HUDEP-2 (cell line): ENCODE results near the gene PTPRN2.
"Not testable (repeated sequence)": the region's sequence is repeated elsewhere in the genome, so short reads cannot be mapped to it uniquely, and the experiment has no call there.

ENCODE experiments used
- DNase-seq, 76 experiments: peaks; one replicate each; lab custom pipeline; 2025; ENCODE audit not compliant: unreplicated experiment in 76 of 76; lab: John Stamatoyannopoulos, UW

PTPRN2 gene

GRCh38 chr7:158183431-158183830 is 404.2 kb downstream of the PTPRN2 start:
- DNase-seq: no peak

- DNase-seq: no peak
Measured at GRCh38 chr7:158176561-158177173, 411.0 kb downstream of the PTPRN2 start.

GRCh38 chr7:158175779-158176178 is 411.8 kb downstream of the PTPRN2 start:
- DNase-seq: no peak

GRCh38 chr7:158174947-158175346 is 412.7 kb downstream of the PTPRN2 start:
- DNase-seq: no peak

GRCh38 chr7:158167373-158167772 is 420.2 kb downstream of the PTPRN2 start:
- DNase-seq: no peak

GRCh38 chr7:158166386-158167340 is 421.0 kb downstream of the PTPRN2 start:
- no peak for DNase-seq

GRCh38 chr7:158165711-158166110 is 421.9 kb downstream of the PTPRN2 start:
- DNase-seq: no peak

GRCh38 chr7:158164101-158165095 is 423.2 kb downstream of the PTPRN2 start:
- no peak for DNase-seq

- DNase-seq: no peak
Measured at GRCh38 chr7:158161194-158161593, 426.4 kb downstream of the PTPRN2 start.

- DNase-seq: no peak
Measured at GRCh38 chr7:158160199-158160598, 427.4 kb downstream of the PTPRN2 start.

- no peak for DNase-seq
Measured at GRCh38 chr7:158157460-158157859, 430.2 kb downstream of the PTPRN2 start.

GRCh38 chr7:158151273-158151672 is 436.4 kb downstream of the PTPRN2 start:
- DNase-seq: not testable (repeated sequence)

- DNase-seq: no peak
Measured at GRCh38 chr7:158150234-158150633, 437.4 kb downstream of the PTPRN2 start.

- not testable (repeated sequence) for DNase-seq
Measured at GRCh38 chr7:158147431-158147830, 440.2 kb downstream of the PTPRN2 start.

GRCh38 chr7:158145370-158145769 is 442.3 kb downstream of the PTPRN2 start:
- no peak for DNase-seq

GRCh38 chr7:158143196-158144120 is 444.2 kb downstream of the PTPRN2 start:
- no peak for DNase-seq

GRCh38 chr7:158142657-158143056 is 445.0 kb downstream of the PTPRN2 start:
- DNase-seq: no peak

GRCh38 chr7:158141806-158142518 is 445.7 kb downstream of the PTPRN2 start:
- DNase-seq: no peak

GRCh38 chr7:158141221-158141582 is 446.4 kb downstream of the PTPRN2 start:
- no peak for DNase-seq
